Subcutaneous adipose tissue (tissue), 4 donors: ENCODE data around the gene SNX33. TPM values are rescaled to one million over a fixed set of nuclear protein-coding genes. Genes with fewer than 3 reads are reported as not detected.

ENCODE experiments used
- CTCF ChIP-seq: fragments of 450-650 bp; IDR thresholded peaks from one replicate; pipeline ENCODE4 v1.5.1; 2016; ENCODE audit warnings: low read depth, mild to moderate bottlenecking, control low read depth, antibody characterized with exemption, moderate library complexity
- total RNA-seq, 4 donors: library from RNA; depleted of rRNA; stranded (reverse); fragments of >200 nt; gene quantifications; one replicate each; pipeline ENCODE4 v1.1.0, GENCODE V29; 2016

The SNX33 gene
- total RNA-seq, 4 donors from 2014 or later, result 17.6 to 38.8 (median 28.9) TPM

- no peak for TF ChIP-seq CTCF
Measured at GRCh38 chr15:75671730-75672602, 24.3 kb downstream of the SNX33 start.

GRCh38 chr15:75672646-75673425, 25.1 kb downstream of the SNX33 start:
- TF ChIP-seq CTCF, result no peak

- TF ChIP-seq CTCF, result no peak
Measured at GRCh38 chr15:75673426-75674235, 25.9 kb downstream of the SNX33 start.

GRCh38 chr15:75674366-75674765, 26.7 kb downstream of the SNX33 start:
- no peak for TF ChIP-seq CTCF

- no peak for TF ChIP-seq CTCF
Measured at GRCh38 chr15:75675579-75676404, 28.1 kb downstream of the SNX33 start.

GRCh38 chr15:75676688-75677464, 29.2 kb downstream of the SNX33 start:
- no peak for TF ChIP-seq CTCF
